ENCODE results near the gene ZNF764. TPM values are rescaled to one million over a fixed set of nuclear protein-coding genes. Genes with fewer than 3 reads are reported as not detected.
A peak's percentile ranks its signal among the peaks of the same experiment; 100 is the strongest.

Gene ZNF764
- total and polyA plus RNA-seq, 4 donors = 5.6 to 15.5 (median 10.2) TPM

DNA sequence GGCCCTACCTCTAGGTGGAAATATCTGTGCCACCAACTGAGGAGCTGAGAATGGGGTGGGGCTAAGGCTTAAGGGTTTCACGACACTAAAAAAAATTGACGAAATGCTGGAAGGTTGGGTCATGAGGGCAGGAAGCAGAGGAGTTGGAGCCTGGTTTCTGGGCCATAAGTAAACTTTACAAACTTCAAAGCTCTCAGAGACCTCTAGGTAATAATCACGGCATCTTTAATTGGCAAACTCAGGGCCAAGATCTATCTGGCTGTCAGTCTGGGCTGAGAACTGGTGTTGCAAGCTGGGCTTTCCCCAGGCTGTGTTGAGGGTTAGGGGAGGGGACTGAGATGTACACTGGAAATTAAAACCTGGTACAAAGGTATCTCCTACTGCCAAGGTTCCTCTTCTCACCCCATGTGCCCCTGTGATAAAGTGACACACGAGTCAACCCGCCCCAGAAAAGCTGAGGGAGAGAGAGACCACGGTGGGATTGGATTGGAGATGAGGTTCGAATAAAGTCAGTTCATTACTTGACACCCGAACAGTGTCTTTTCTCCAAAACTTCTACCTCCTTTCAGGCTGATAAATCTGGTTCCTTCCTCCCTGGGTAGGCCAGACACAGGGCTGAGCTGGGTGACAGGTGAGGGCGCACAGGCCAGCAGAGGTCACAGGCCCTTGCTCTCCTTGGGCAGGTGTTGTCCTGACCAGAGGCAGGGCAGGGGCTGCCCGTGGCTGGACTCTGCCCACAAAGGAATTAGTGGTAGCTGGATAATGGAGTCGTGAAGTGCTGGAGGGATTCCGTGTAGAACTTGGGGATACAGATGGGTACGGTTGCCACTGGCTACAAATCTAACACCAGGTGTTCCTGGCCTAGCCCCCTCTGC is 27.8 kb downstream of the ZNF764 start:
- Histone ChIP-seq H3K4me3 (ENCODE audit: low read depth, low read length) (no peak overlapping the region), H3K4me1 (ENCODE audit: control insufficient read depth, insufficient read depth, low read length) (peaks cover 36% of the 10 kb centered on the region), H3K36me3 (ENCODE audit: control insufficient read depth, insufficient read depth, low read length) (peaks cover 32% of the 10 kb centered on the region), H3K27ac (ENCODE audit: low read depth, low read length) (no peak overlapping the region), H3K9me3 (ENCODE audit: control insufficient read depth, insufficient read depth, low read length) (no peaks in the 10 kb centered on the region), H3K27me3 (ENCODE audit: control insufficient read depth, insufficient read depth, low read length) (no peaks in the 10 kb centered on the region)
- 92% methylated on average over 8 of the region's 13 CpGs for WGBS (ENCODE audit: insufficient coverage)
- DNase-seq (ENCODE audit: low read depth in 4 of 6, low spot score in 6 of 6) = no peak

DNA sequence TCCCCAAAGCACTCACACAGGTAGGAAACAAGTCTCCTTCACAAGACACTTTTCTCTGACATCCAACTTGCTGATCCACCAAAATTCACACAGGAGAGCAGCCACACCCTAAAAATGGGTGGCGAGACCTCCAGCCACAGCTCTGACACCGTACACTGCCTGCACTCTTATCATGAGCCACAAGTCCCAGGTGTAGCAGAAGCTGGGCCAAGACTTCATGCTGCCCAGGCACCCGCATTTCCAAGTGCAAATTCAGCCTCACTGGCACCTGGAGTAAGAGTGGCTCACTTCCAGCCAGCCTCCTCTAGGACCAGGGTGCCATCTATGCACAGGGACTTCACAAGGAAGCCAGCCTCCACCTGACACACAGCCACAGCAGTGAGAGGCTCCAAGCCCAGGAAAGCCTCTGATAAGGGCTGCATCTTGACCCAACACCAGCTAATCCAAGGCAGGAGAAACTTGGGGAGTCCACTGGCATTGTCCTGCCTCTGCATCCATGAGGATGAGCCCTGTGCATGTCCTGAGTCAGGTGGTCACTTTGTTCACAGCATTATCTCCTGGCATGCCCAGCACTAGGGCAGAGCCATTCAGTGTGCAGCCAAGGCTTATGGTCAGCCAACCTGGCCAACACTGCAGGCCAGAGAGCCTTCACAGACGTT is 29.2 kb downstream of the ZNF764 start:
- no peaks in the 10 kb centered on the region for H3K9me3 ChIP-seq (ENCODE audit: control insufficient read depth, insufficient read depth, low read length)
- no peak for DNase-seq (ENCODE audit: low read depth in 4 of 6, low spot score in 6 of 6)
- H3K27me3 ChIP-seq (ENCODE audit: control insufficient read depth, insufficient read depth, low read length) = no peaks in the 10 kb centered on the region
- H3K36me3 ChIP-seq (ENCODE audit: control insufficient read depth, insufficient read depth, low read length) = peaks cover 47% of the 10 kb centered on the region
- peaks cover 48% of the 10 kb centered on the region for H3K4me1 ChIP-seq (ENCODE audit: control insufficient read depth, insufficient read depth, low read length)
- no peak overlapping the region for H3K4me3 ChIP-seq (ENCODE audit: low read depth, low read length)
- 81% methylated on average over 4 of the region's 4 CpGs for WGBS (ENCODE audit: insufficient coverage)
- no peak overlapping the region for H3K27ac ChIP-seq (ENCODE audit: low read depth, low read length)

DNA sequence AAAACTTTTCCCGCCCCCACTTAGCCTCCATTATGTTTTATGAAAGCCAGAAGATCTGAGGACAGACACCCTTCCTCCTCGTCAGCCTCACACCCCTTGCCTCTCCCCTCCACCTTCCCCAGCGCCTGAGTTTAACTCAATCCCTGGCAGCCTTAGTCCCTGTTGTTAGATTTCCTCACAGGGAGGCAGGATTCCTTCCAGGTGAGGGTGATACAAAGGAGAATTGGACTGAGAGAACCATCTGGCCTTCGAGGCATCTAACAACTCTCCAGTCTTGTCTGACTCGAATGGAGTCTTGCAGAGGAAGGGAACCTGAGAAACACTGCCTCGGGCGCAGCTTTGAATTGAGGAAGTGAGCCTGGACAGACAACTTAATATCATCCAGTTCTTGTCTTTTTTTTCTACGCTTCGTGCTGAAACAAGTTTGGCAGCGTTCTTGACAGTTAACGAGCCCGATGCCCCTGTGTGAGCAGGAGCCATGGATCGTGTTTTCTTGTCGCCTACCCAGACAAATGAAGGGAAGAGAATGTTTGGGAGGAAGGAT is 30.5 kb downstream of the ZNF764 start:
- Histone ChIP-seq H3K36me3 (ENCODE audit: control insufficient read depth, insufficient read depth, low read length) (peaks cover 44% of the 10 kb centered on the region), H3K27me3 (ENCODE audit: control insufficient read depth, insufficient read depth, low read length) (no peaks in the 10 kb centered on the region), H3K4me3 (ENCODE audit: low read depth, low read length) (peak overlapping the region; percentile 80), H3K4me1 (ENCODE audit: control insufficient read depth, insufficient read depth, low read length) (peaks cover 37% of the 10 kb centered on the region), H3K27ac (ENCODE audit: low read depth, low read length) (peak overlapping the region; percentile 98), H3K9me3 (ENCODE audit: control insufficient read depth, insufficient read depth, low read length) (no peaks in the 10 kb centered on the region)
- DNase-seq (ENCODE audit: low read depth in 4 of 6, low spot score in 6 of 6) = no peak
- 31% methylated on average over 8 of the region's 14 CpGs for WGBS (ENCODE audit: insufficient coverage)

DNA sequence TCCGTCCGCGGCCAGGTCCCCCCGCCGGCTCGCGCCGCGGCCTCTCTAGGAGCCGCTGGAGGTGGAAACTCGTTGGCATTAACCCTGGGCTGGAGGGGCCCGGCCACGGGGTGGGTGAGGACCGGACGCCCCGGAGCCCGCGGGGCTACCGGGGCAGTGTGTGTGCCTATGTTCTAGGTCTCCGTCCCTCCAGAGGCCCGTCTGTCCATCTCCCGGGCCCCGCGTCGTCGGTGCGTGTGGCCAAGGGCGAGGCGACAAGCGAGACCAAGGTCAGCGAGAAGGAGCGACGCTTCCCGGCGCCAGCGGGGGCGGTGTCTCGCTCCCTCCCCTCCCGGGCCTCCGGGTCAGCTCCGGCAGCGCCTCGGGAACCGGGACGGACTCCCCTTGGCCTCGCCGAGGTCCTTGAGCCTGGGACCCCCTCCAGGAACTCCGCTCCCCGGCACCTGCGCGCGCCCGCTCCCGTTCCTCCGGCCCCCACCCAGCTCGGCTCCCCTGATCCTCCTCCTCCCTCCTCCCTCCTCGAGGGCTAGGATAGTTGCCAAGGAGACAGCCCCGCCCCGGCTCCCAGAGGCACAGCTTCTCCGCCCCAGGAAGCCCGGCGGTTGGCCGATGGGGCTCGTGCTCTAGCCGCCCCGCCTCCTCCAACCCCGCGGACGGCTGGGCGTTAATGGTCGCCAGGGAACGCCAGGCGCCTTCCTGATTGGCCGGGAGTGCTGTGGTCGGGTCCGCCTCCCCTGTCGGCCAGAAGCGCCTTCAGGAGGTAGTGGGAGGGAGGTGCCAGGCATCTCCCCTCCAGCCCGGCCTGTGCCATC is 31.1 kb downstream of the ZNF764 start:
- DNase-seq (ENCODE audit: low read depth in 4 of 6, low spot score in 6 of 6) = peak; percentile 84 to 99 (median 92)
- WGBS (ENCODE audit: insufficient coverage) = 0% methylated on average over 64 of the region's 79 CpGs

DNA sequence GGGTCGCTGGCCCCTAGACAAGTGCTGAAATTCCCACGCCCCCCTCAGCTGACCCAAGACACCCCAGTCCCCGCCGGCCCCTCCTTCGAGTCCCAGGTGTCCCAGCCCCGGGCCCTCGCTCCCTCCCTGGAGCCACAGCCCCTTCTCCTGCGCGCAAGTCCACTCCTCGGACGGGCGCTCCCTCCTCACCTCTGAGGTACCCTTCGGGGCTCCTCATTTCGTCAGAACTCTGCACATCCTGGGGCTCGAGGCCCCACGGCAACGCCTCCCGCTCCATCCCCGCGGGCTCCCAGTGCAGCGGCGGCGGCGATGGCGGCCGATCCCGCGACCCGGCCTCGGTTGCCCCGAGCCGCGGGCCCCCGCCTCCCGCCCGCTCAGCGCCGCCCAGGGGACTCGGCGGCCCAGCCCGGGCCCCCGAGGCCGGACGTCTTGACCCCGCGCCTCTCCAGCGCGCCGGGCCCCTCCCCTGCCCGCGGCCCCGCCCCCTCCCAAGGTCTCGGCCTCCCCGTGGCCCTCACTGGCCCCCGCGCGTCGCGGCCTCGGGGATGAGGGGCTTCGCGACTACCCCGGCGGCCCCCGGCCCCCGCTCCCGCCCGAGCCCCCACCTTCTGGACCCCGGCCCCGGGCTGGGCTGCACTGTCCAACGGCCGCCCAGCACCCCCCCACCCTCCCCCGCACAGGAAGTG is 31.9 kb downstream of the ZNF764 start, which contains the start of gene ZNF768:
TSS of gene ZNF768 (minus strand) at position 430 of the 686 bp plus-strand sequence. CDS start at position 277, 153 bp downstream.
- WGBS (ENCODE audit: insufficient coverage) = under 1% methylated on average over 60 of the region's 73 CpGs
- no peaks in the 10 kb centered on the region for H3K27me3 ChIP-seq (ENCODE audit: control insufficient read depth, insufficient read depth, low read length)
- peaks cover 30% of the 10 kb centered on the region for H3K36me3 ChIP-seq (ENCODE audit: control insufficient read depth, insufficient read depth, low read length)
- H3K4me1 ChIP-seq (ENCODE audit: control insufficient read depth, insufficient read depth, low read length) = peaks cover 37% of the 10 kb centered on the region
- DNase-seq (ENCODE audit: low read depth in 4 of 6, low spot score in 6 of 6) = peak in 2 of 6 donors; percentile 26 to 30
- H3K27ac ChIP-seq (ENCODE audit: low read depth, low read length) = peak within 1 kb of the TSS; percentile 98
- H3K4me3 ChIP-seq (ENCODE audit: low read depth, low read length) = peak within 1 kb of the TSS; percentile 80
- H3K9me3 ChIP-seq (ENCODE audit: control insufficient read depth, insufficient read depth, low read length) = no peaks in the 10 kb centered on the region

More for the DNA sequence above, 31.1 kb downstream of the ZNF764 start:
- Histone ChIP-seq H3K27me3 (ENCODE audit: control insufficient read depth, insufficient read depth, low read length) (no peaks in the 10 kb centered on the region), H3K9me3 (ENCODE audit: control insufficient read depth, insufficient read depth, low read length) (no peaks in the 10 kb centered on the region), H3K27ac (ENCODE audit: low read depth, low read length) (peak overlapping the region; percentile 98), H3K36me3 (ENCODE audit: control insufficient read depth, insufficient read depth, low read length) (peaks cover 37% of the 10 kb centered on the region), H3K4me1 (ENCODE audit: control insufficient read depth, insufficient read depth, low read length) (peaks cover 37% of the 10 kb centered on the region), H3K4me3 (ENCODE audit: low read depth, low read length) (peak overlapping the region; percentile 80)

DNA sequence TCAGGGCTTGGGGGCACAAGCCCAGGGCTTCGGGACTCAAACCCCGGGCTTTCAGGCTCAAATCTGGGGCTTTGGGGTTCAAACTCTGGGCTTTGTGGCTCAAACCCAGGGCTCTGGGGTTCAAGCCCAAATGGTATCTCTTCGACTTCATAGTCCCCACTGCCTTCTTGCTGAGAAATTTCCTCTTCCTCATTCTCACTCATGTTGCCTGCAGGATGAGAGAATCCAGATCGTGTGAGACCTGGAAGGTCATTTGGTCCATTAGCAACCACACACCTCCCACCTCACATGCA is 32.4 kb downstream of the ZNF764 start:
- Histone ChIP-seq H3K27me3 (ENCODE audit: control insufficient read depth, insufficient read depth, low read length) (no peaks in the 10 kb centered on the region), H3K9me3 (ENCODE audit: control insufficient read depth, insufficient read depth, low read length) (no peaks in the 10 kb centered on the region), H3K36me3 (ENCODE audit: control insufficient read depth, insufficient read depth, low read length) (peaks cover 26% of the 10 kb centered on the region), H3K4me3 (ENCODE audit: low read depth, low read length) (peak overlapping the region; percentile 60), H3K27ac (ENCODE audit: low read depth, low read length) (peak overlapping the region; percentile 64), H3K4me1 (ENCODE audit: control insufficient read depth, insufficient read depth, low read length) (peaks cover 37% of the 10 kb centered on the region)
- WGBS (ENCODE audit: insufficient coverage) = 69% methylated on average over 3 of the region's 4 CpGs
- DNase-seq (ENCODE audit: low read depth in 4 of 6, low spot score in 6 of 6) = no peak

DNA sequence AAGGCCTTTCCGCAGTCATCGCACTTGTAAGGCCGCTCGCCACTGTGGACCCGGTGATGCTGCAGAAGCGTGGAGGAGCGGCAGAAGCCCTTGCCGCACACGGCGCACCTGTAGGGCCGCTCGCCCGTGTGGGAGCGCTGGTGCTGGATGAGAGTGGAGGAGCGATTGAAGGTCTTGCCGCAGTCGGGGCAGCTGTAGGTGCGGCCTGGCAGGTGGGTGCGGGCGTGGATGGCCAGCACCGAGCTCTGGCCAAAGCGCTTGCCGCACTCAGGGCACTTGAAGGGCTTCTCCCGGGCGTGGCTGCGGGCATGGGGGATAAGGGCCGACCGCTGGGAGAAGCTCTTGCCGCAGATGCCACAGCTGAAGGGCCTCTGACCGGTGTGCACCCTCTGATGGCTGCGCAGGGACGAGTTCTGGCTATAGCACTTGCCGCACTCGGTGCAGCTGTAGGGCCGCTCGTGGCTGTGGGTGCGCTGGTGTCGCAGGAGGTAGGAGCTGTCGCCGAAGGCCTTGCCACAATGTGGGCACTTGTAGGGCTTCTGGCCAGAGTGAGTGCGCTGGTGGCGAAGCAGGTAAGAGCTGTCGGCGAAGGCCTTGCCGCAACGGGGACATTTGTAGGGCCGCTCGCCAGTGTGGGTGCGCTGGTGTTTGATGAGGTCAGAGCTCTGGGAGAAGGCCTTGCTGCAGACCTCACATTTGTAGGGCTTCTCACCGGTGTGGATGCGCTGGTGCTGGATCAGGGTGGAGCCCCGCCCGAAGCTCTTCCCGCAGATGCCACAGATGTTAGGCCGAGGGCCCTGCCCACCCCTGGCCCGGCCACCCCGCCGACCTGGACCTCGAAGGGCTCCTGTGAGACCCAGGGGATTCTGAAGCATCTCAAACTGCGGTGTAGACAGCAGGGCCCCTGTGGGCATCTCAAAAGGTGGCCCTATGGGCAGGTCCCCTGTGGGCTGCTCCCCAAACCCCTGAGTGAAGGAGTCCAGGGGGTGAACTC is 33.3 kb downstream of the ZNF764 start:
- H3K4me1 ChIP-seq (ENCODE audit: control insufficient read depth, insufficient read depth, low read length) = peaks cover 37% of the 10 kb centered on the region
- peaks cover 22% of the 10 kb centered on the region for H3K36me3 ChIP-seq (ENCODE audit: control insufficient read depth, insufficient read depth, low read length)
- DNase-seq (ENCODE audit: low read depth in 4 of 6, low spot score in 6 of 6) = no peak
- H3K27me3 ChIP-seq (ENCODE audit: control insufficient read depth, insufficient read depth, low read length) = no peaks in the 10 kb centered on the region
- H3K4me3 ChIP-seq (ENCODE audit: low read depth, low read length) = no peak overlapping the region
- WGBS (ENCODE audit: insufficient coverage) = 96% methylated on average over 60 of the region's 60 CpGs
- H3K9me3 ChIP-seq (ENCODE audit: control insufficient read depth, insufficient read depth, low read length) = no peaks in the 10 kb centered on the region
- H3K27ac ChIP-seq (ENCODE audit: low read depth, low read length) = no peak overlapping the region

DNA sequence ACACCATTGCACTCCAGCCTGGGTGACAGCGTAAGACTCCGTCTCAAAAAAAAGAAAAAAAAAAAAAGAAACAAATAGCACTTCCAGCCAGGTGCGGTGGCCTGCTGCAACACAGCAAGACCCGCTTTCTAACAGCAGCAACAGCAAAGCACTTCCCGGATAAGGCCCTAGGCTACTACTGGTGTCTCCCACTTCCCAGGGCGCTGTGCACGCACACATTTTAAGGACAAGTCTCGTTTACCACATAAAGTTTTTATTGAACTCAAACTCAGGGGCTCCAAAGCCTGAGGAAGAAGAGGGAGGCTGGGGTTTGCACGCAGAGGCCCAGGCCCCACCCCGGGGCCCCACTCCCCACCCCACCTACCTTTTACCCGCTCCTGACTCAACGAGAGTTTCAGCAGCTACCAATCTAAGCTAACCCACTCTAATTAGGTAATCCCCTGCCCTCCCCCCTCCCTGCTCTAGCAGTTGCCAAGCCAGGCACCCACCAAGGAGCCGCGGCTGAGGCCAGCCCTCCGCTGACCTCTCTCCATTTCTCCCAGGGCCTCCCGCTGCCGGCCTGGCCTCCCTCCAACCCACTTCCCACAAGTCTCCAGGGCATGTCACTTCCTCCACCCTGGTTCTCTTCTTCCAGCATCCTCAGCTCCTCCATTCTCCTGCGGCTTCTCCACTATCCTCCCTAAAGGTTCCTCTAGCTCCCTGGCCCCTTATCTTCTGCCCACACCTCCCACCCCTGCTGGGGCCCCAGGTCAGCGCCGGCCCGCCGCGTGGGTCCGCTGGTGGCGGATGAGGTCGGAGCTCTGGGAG is 34.2 kb downstream of the ZNF764 start:
- Histone ChIP-seq H3K9me3 (ENCODE audit: control insufficient read depth, insufficient read depth, low read length) (no peaks in the 10 kb centered on the region), H3K36me3 (ENCODE audit: control insufficient read depth, insufficient read depth, low read length) (peaks cover 22% of the 10 kb centered on the region), H3K4me3 (ENCODE audit: low read depth, low read length) (no peak overlapping the region), H3K27ac (ENCODE audit: low read depth, low read length) (no peak overlapping the region), H3K4me1 (ENCODE audit: control insufficient read depth, insufficient read depth, low read length) (peaks cover 37% of the 10 kb centered on the region), H3K27me3 (ENCODE audit: control insufficient read depth, insufficient read depth, low read length) (no peaks in the 10 kb centered on the region)
- peak in 1 of 6 donors; percentile 28 for DNase-seq (ENCODE audit: low read depth in 4 of 6, low spot score in 6 of 6)
- WGBS (ENCODE audit: insufficient coverage) = 76% methylated on average over 23 of the region's 26 CpGs
